Loucy (cell line): ENCODE results near the gene PNMA1.

Experiments
- H2AFZ ChIP-seq: fragments of 200-600 bp; sonication (generic); 2 replicates; pipeline ENCODE4 v1.6.0; 2016; ENCODE audit warnings: antibody characterized with exemption, mild to moderate bottlenecking, low read length, moderate library complexity
- H3F3A ChIP-seq: fragments of 200-600 bp; 2 replicates; pipeline ENCODE4 v1.6.0; 2016; ENCODE audit warnings: antibody characterized with exemption, low read depth, mild to moderate bottlenecking
- H3K27me3 ChIP-seq: fragments of 200-600 bp; sonication (generic); 2 replicates; pipeline ENCODE4 v1.6.1; 2014; ENCODE audit warnings: low read length, mild to moderate bottlenecking; ENCODE audit not compliant: insufficient read depth, poor library complexity, severe bottlenecking
- H3K36me3 ChIP-seq: fragments of 200-600 bp; sonication (generic); 2 replicates; pipeline ENCODE4 v1.6.1; 2016; ENCODE audit warnings: low read length; ENCODE audit not compliant: insufficient read depth
- H3K4me1 ChIP-seq: fragments of 200-600 bp; sonication (generic); 2 replicates; pipeline ENCODE4 v1.5.1; 2014; ENCODE audit warnings: low read length, mild to moderate bottlenecking; ENCODE audit not compliant: insufficient read depth, poor library complexity, severe bottlenecking
- H3K4me2 ChIP-seq: fragments of 200-600 bp; sonication (generic); 2 replicates; pipeline ENCODE4 v1.6.0; 2014; ENCODE audit warnings: antibody characterized with exemption, low read length, low read depth, mild to moderate bottlenecking; ENCODE audit not compliant: poor library complexity, severe bottlenecking
- H3K4me3 ChIP-seq: fragments of 200-600 bp; sonication (generic); 2 replicates; pipeline ENCODE4 v1.5.1; 2014; ENCODE audit warnings: low read length, mild to moderate bottlenecking, mixed read lengths; ENCODE audit not compliant: poor library complexity, severe bottlenecking
- H3K79me2 ChIP-seq: fragments of 200-600 bp; sonication (generic); 2 replicates; pipeline ENCODE4 v1.6.1; 2014; ENCODE audit warnings: low read length; ENCODE audit not compliant: insufficient read depth
- H3K9ac ChIP-seq: fragments of 200-600 bp; sonication (generic); 2 replicates; pipeline ENCODE4 v1.6.0; 2014; ENCODE audit warnings: mild to moderate bottlenecking, low read depth, low read length, moderate library complexity; ENCODE audit not compliant: poor library complexity, severe bottlenecking
- H3K9me2 ChIP-seq: fragments of 200-600 bp; sonication (generic); replicated peaks from 2 replicates; pipeline ENCODE4 v1.6.1; 2016; ENCODE audit warnings: low read depth, low read length, mixed read lengths
- H3K9me3 ChIP-seq: fragments of 200-600 bp; sonication (generic); 2 replicates; pipeline ENCODE4 v1.6.1; 2014; ENCODE audit warnings: mild to moderate bottlenecking, antibody characterized with exemption, low read length, low read depth; ENCODE audit not compliant: insufficient read depth
- H4K20me1 ChIP-seq: fragments of 200-600 bp; sonication (generic); 2 replicates; pipeline ENCODE4 v1.6.0; 2014; ENCODE audit warnings: antibody characterized with exemption, low read length, mild to moderate bottlenecking; ENCODE audit not compliant: insufficient read depth, poor library complexity, severe bottlenecking
- CTCF ChIP-seq: fragments of 200-600 bp; sonication (generic); conservative IDR thresholded peaks from 2 replicates; pipeline ENCODE4 v1.5.1; 2014; ENCODE audit warnings: mild to moderate bottlenecking, antibody characterized with exemption, low read length
- EZH2phosphoT487 ChIP-seq: fragments of 200-600 bp; IDR thresholded peaks from 2 replicates; pipeline ENCODE4 v1.6.1; 2018; ENCODE audit warnings: antibody characterized with exemption, mild to moderate bottlenecking, moderate library complexity, borderline replicate concordance

Gene PNMA1

GRCh38 chr14:73728717-73729330, 14.6 kb upstream of the PNMA1 start:
- Histone ChIP-seq H3K27me3 (no peaks in the 10 kb centered on the region), H3K36me3 (peaks cover 95% of the 10 kb centered on the region; the same call in 1 of the 2 replicates), H3K4me3 (no peak overlapping the region), H3K79me2 (peaks cover 28% of the 10 kb centered on the region; the same call in 1 of the 2 replicates), H3K4me1 (no peaks in the 10 kb centered on the region), H3F3A (no peaks in the 10 kb centered on the region), H3K4me2 (no peak overlapping the region), H3K9ac (no peak overlapping the region), H3K9me3 (no peaks in the 10 kb centered on the region), H2AFZ (no peak overlapping the region), H4K20me1 (peaks cover 36% of the 10 kb centered on the region), H3K9me2 (no peaks in the 10 kb centered on the region)
- TF ChIP-seq EZH2phosphoT487 (no peak), CTCF (peak; percentile 95)

- Histone ChIP-seq H3K4me1 (no peaks in the 10 kb centered on the region), H3K9me3 (no peaks in the 10 kb centered on the region), H2AFZ (no peak overlapping the region), H3K79me2 (peaks cover 26% of the 10 kb centered on the region; the same call in 1 of the 2 replicates), H3K4me2 (no peak overlapping the region), H3K36me3 (peaks cover 100% of the 10 kb centered on the region; the same call in 1 of the 2 replicates), H3K27me3 (no peaks in the 10 kb centered on the region), H3K9ac (no peak overlapping the region), H4K20me1 (peaks cover 33% of the 10 kb centered on the region), H3F3A (no peaks in the 10 kb centered on the region), H3K9me2 (no peaks in the 10 kb centered on the region), H3K4me3 (no peak overlapping the region)
- no peak for TF ChIP-seq EZH2phosphoT487
Observed at GRCh38 chr14:73727166-73727565, 13.0 kb upstream of the PNMA1 start.

GRCh38 chr14:73726025-73726961, 12.1 kb upstream of the PNMA1 start:
- no peak overlapping the region for H3K4me2 ChIP-seq
- H3K27me3 ChIP-seq, result no peaks in the 10 kb centered on the region
- H3K4me1 ChIP-seq, result no peaks in the 10 kb centered on the region
- H3K4me3 ChIP-seq, result no peak overlapping the region
- no peaks in the 10 kb centered on the region for H3F3A ChIP-seq
- TF ChIP-seq EZH2phosphoT487 (no peak), CTCF (no peak)
- no peaks in the 10 kb centered on the region for H3K9me3 ChIP-seq
- no peak overlapping the region for H2AFZ ChIP-seq
- H4K20me1 ChIP-seq, result peaks cover 24% of the 10 kb centered on the region
- H3K9ac ChIP-seq, result no peak overlapping the region
- peaks cover 18% of the 10 kb centered on the region; the same call in 1 of the 2 replicates for H3K79me2 ChIP-seq
- no peaks in the 10 kb centered on the region for H3K9me2 ChIP-seq
- H3K36me3 ChIP-seq, result peaks cover 100% of the 10 kb centered on the region; the same call in 1 of the 2 replicates
